NCI-H2081 treated with DMSO at 0.1 percent for 48 hours (cell line): ENCODE measurements around the gene ZNF670.
A peak's percentile ranks its signal among the peaks of the same experiment; 100 is the strongest.

Source experiments
- DNase-seq: peaks from one replicate; lab custom pipeline; 2025; lab: John Stamatoyannopoulos, UW

The ZNF670 gene

DNA sequence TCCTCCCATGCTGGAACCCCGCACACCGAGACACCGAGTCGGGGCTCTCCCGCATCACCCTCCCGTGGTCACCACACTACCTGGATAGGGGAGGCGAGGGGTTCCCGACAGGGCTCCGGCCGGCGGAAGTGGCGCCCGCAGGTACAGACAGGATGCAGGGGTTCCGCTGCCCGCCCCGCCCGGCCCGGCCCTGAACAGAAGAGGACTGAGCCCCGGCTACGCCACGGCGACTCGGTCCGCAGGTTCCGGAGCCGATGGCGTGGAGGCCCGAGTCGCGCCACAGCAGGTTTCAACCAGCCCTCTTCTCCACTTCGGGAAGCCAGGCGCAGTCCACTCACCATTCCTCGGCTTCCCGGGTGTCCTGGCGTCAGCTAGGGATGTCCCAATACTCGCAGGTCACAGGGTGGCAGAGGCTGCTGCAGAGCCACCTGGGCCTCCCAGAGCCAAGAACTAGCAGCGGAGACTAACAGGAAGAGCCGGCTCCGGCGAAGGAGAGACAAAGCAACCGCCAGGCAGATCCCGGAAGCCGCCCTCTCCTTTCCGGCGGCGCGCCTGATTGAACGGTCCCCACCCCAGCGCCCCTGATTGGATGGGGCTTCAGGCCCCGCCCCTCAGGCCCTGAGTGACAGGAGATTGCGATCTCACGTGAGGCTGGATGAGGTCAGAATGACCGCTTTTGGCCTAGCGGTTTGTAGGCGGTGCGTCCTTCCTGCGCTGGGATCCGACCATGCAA, 25.4 kb upstream of the ZNF670 start, which contains the start of gene ZNF669:
Gene ZNF669, minus strand, starts transcription at position 498 of the 733 bp plus-strand sequence. Its CDS starts 157 bp downstream, at position 341.
- DNase-seq, result peak; percentile 96

DNA sequence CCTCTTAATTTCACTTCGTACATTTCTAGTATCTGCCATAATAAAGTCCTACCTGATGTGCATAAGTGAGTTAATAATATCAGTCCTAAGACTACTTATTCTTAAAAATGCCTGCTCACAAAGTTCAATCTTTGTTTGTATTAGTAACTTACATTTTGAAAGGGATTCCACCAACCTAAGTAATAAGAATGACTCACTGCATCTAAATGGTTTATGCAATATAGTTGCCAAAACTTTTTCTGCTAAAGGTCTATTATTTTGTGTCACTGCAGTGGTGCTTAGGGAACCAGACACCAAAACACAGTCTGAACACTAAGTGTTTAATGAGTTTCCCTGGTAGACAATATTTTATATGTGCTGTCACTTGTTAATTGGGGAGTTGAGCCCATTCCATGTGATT, 23.8 kb upstream of the ZNF670 start:
- DNase-seq, result no peak

DNA sequence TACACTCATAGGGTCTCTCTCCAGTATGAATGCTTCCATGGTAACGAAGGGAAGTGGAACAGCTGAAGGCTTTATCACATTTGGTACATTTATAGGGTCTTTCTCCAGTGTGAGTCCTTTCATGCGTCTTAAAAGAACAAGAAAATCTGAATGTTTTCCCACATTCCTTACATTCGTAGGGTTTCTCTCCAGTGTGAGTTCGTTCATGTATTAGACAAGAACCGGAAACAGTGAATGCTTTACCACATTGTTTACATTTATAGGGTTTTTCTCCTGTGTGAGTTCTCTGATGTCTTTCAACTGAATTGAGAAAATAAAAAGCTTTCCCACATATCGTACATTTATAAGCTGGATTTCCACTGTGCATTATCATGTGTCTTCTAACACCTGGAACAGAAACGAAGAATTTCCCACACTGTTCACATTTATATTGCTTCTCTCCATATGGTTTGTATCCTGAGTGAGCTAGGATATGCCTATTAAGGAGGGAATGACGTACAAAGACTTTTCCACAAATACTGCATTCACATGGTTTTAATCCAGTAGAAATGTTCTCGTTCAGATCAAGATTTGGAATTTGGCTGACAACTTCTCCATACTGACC, 22.2 kb upstream of the ZNF670 start:
- no peak for DNase-seq

DNA sequence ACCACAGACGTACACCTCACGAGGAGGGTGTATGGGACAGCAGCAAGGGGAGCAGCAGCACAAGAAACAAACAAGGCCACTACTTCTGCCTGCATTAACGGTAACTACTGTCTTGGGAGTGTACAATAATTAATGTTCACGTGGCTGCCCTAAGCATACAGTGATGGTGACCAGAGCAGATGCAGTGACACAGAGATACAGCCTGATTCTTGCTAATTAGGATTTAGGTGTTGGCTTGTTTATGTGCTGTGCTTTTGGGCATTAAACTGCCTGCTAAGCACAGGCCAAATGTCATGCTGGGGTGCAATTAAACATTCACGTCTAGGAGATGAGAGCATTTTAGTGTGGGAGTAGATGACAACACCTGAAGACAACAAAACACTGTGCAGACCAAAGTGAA, 18.3 kb upstream of the ZNF670 start:
- no peak for DNase-seq

DNA sequence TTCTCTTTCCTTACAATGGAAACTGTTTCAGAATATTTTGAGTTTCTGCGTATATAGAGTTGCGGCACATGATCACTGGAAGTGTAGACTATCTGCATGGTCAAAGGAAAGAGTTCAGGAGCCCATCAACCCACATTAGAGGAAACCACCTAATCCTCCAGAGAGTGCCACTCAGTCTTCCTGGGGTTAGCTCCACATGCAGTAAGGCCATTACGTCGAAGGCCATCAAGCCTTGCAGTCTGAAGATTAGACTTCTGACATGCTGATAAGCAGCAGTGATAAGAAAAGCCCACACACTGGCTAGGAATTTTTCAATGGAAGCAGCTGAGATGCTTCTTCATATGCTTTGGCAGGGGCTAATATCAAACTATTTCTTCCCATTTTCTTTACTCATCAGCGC, 17.9 kb upstream of the ZNF670 start:
- no peak for DNase-seq

DNA sequence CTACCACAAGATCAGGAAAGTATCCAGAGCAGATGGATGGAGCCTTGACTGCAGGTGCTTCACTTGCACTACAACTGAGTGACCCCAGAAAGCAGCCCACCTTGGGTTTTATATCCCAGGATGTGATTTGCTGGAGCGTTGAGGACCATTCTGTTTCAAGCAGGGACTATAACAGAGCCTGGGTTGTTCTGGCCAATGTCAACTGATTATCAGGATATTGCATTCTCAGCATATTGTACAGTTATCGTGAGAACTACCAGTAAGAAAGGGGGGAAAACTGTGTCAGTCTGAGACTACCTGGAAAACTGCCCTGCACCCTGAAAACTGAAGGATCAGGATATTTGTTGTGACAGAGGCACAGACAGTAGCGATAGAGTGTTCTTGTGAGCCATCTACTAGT, 17.5 kb upstream of the ZNF670 start:
- no peak for DNase-seq

DNA sequence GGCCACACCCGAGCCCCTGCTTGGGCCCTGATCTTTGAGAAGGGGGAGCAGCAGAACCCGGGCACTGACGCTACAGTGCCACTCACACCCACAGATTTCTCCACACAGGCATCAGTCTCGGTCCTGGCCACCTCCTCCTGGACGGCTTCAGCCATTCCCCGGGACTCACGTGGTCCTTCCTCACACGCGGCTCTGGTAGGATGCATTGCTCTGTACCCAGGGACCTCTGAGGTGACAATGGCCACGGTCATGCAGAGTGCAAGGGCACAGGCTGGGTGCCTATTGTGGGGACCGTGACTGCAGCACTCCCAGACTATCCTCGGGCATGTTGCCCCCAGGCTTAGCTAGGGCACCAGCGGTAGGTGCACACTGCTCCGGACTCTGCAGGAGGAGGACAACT, 11.8 kb upstream of the ZNF670 start:
- no peak for DNase-seq

DNA sequence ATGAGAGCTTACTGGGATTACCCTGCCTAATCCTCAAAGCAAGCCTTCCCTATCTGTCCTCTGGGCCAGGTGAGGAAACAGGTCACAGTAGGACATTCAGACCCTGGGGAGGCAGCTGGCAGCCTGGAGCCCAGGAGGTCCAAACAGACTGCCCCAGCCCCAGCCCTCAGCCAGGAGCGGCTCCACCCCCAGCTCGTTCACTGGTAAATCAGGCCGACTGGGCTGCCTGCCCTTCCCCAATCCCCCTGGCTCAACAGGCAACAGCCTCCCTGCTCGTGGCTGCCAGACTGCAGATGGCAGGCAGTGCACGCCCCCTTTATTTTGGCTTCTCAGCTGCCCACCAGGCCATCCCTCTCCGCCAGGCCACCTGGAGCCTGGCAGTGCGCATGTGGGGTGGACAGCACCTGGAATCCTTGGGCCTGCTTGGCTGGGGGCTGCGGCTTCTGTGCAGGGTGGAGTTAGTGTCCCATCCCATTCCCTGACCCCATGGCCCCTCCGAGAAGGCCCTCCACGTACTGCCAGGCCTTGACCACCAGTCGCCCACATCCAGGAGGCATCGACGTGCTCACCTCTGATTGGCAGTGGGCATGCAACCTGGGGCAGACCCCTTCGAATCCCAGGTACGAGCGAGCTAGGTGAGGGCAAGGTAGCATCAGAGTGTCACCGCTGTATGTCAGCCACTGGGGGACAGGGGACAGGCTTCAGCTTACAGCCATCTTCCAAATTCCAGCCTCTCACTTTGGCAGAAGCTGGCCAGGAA, 11.2 kb upstream of the ZNF670 start:
- no peak for DNase-seq

DNA sequence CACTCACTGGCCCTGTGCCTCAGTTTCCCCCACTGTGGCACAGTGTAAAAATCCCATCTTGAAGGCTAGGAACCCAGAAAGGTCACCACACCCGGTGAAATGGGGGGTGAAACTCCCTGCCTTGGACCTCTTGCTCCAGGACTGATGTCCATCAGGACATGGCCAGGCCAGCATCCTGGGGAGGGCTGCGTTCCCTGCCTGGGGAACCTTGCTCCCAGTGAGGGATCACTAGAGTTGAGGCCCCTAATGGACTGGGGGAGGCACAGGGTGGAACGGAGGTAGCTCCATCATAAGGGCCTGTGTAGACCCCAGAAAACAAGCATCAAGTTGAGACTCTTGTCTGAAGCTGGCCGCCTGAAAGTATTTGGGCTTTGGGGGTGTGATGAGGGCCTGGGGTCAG, 10.4 kb upstream of the ZNF670 start:
- no peak for DNase-seq

DNA sequence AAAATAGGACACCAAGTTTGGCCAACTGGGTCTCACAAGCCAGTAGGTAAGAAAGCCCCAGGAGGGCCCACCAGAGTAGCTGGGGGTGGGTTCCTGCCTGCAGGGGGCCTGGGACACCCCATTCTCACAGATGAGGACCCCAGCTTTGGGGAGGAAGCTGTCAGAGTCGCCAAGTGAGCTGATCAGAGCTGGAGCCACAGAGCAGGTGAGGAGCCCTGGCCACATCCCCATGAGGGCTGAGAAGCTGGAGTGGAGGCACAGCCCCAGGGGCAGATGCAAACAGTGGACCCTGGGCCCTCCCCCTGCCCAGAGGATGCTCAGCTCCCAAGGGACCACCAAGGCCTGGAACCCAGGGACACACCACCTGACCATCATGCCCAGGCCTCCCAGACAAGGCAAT, 8.6 kb upstream of the ZNF670 start:
- DNase-seq, result no peak

DNA sequence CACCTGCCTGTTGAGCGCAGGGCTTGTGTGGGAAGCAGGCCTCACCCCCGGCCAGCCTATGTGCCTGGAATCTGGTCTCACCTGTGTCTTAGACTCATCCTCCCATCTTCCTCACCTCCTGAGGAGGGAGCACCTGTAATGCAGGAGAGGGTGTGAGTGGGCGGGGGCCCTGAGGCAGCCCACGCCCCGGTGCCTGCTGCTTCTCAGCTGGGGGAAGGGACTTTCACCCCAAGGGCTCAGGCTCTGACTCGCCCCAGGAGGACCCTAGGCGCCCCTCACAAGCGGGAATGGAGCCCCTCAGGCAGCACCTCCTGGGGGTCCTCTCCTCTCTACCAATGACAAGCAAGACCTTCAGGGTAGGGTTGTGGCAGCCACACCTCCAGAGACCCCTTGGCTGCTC, 6.7 kb upstream of the ZNF670 start:
- no peak for DNase-seq

DNA sequence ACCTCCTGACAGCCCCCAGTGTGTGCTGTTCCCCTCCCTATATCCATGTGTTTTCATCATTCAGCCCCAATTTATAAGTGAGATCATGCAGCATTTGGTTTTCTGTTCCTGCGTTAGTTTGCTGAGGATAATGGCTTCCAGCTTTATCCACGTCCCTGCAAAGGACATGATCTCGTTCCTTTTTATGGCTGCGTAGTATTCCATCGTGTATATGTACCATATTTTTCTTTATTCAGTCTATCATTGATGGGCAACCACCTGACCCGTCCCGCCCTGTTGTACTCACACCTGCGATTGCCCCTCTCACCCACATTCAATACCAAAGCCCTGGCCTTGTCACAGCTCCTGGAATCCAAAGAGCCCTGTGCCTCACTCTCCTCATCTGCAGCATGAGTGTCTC, 6.2 kb upstream of the ZNF670 start:
- DNase-seq, result no peak

DNA sequence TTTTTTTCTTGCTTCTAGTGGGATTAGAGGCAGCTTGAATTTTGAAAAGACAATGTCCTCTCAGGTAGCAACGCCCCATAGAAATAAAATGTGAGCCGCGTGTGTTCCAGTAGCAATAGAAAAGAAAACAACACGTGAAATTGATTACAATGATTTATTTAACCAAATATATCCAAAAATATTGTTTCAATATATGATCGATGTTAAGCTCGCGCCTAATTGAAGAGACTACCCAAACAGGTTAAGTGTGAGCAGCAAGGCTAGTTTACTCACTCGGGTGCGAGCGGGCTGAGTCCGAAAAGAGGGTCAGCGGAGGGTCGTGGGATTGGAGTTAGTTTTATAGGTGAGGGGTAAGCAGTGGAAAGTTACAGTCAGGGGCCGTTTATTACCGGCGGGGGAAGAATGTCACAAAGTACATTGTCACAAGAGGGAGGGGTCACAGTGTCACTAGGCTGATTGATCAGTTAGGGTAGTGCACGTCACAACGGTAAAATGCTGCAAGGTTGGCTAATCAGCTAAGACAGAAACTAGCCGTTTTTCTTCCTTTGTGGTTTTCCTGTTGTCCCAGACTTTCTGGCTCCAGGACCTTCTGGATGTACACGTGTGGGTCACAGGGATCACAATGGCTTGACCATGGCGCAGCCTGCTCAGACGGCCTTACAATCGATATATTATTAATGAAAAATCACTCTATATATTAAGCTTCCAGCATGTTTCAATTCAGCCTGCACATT, 697 bp upstream of the ZNF670 start:
- DNase-seq, result no peak

DNA sequence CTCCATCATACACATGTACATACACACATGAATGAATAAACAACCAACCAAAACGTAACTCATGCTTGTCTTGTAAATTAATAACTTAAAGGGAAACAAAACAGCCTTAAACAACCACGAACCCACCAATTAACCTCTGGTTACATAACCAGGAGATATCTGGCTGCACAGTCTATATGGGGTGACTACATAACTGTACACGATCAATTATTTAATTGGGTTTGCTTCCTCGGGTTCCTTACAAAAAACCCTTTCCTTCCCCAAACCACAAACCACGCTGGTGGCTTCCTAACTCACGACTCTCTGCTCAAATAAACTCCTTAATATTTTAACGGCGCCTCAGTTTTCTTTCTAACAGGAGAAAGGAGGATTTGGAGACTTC, 744 bp downstream of the ZNF670 start:
- no peak for DNase-seq

DNA sequence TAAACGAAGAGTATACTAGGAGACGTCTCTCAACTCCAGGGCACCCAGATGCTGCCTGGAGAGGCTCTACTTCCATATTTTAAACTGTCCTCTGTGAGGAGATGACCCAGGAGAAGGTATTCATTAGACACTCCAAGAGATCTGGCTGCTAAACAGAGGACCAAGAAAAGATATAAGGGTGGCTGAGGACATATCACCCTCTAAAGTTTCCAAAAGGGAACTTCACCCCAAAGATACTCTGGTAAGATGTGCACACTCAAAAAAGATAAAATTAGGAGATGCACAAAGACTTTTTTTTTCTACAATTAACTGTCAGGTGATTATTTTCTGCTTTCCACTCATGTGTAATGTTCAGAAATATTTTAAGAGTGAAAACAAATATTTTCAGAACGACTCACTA, 1.4 kb downstream of the ZNF670 start:
- no peak for DNase-seq

DNA sequence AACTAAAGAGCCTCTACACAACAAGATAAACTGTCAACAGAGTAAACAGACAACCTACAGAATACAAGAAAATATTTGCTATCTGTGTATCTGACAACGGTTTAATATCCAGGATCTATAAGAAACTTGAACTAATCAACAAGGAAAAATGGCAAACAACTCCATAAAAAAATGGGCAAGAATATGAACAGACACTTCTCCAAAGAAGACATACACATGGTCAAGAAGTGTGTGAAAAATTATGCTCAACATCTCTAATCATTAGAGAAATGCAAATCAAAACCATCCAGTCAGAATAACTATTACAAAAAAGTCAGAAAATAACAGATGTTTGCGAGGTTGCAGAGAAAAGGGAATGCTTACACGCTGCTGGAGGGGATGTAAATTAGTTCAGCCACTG, 8.0 kb downstream of the ZNF670 start:
- no peak for DNase-seq

DNA sequence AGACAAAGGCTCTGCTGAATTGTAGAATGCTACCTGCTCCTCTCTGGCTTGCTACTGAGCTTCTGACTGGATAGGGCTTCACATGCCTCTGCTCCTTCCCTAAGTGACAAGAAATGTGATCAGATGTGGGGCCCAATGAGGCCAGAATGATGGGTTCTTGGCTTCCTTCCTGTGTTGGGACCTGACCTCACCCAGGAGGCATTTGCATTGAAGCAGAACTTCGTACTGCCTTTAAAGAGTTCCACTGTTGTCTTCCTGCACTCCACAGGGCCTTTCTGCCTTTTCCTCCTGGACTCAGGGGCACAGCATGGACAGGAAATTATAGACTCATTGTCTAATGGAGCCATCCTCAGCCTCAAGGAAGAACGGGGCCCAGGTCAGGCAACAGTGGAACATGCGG, 14.3 kb downstream of the ZNF670 start:
- no peak for DNase-seq

DNA sequence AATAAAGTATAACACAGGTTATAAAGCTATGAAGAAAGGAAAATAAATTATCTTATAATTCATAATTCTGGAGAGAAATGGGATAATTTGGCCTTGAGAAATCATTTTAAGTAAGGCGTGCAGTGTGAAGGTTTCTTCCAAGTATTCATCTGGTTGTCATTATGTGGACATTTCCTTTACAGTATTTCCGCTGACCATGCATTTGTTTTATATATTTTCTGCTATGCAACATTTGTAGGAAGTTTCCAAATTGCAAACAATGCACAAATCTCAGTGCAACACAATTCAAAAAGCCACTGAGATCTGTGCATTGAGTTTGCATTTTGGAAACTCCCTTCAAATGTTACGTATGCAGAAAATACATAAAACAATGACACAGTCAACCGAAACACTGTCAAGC, 17.8 kb downstream of the ZNF670 start:
- no peak for DNase-seq

DNA sequence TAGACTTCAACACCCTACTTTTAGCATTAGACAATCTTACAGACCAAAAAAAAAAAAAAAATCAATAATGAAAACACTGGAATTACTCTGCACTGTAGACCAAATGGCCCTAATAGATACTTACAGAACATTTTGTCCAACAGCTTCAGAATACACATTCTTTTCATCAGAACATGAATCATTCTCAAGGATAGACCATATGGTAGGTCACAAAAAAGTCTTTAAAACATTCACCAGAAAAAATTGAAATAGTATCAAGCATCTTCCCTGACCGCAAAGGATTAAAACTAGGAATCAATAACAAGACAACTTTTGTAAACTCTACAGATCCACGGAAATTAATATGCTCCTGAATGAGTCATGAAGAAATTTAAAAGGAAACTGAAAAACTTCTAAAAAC, 22.5 kb downstream of the ZNF670 start:
- DNase-seq, result no peak

DNA sequence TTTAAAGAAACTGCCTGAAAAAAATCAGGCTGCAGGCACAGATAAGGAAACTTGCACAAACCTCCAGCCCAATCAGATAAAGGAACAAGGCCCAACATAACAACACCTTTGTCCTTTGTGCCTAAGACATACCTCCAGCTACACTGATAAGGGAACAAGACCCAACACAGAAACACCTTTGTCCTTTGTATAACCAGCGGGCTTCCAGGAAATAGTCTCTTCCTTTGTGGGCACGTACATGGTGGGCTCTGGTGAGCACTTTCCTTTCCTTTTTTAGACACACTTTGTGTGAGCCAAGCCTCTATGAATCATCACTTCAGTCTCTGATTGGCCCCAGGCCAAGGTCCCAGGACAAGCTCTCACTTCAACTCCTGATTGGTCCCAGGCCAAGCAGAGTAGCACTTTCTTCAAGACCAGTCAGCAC, 23.6 kb downstream of the ZNF670 start:
- no peak for DNase-seq

DNA sequence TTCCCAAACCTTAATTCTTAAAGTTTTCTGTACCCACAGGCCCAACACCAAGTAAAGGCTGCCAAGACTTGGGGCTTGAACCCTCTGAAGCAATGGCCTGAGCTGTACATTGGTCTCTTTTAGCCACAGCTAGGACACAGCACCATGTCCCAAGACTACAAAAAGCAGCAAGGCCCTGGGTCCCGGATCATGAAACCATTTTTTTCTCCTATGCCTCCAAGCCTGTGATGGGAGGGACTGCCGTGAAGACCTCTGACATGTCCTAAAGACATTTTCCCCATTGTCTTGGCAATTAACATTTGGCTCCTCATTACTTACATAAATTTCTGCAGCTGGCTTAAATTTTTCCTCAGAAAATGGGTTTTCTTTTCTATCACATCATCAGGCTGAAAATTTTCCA, 30.9 kb downstream of the ZNF670 start:
- no peak for DNase-seq

DNA sequence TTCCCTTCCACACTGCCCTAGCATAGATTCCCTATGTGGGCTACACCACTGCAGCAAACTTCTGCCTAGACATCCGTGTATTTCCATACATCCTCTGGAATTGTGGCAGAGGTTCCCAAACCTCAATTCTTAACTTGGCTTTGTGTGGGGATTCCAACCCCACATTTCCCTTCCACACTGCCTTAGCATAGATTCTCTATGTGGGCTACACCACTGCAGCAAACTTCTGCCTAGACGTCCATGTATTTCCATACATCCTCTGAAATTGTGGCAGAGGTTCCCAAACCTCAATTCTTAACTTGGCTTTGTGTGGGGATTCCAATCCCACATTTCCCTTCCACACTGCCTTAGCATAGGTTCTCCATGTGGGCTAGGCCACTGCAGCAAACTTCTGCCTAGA, 31.4 kb downstream of the ZNF670 start:
- no peak for DNase-seq

DNA sequence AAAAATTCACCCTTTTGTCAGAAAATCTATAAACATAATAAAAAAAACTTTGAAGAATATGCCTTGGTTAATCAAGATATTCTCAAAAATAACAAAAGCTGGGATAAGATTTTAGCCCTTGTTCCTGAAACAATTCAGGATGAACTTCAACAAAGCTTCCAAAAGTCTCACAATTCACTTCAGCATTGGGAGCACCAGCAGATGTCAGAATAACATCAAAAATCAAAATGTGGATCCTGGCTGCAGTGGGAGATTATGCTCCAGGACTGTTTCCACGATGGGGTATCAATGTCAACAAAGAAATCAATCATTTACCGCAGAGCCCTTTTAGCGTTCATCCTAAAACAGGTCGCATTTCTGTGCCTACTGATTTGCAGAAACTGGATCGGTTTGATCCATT, 35.2 kb downstream of the ZNF670 start:
- no peak for DNase-seq
